Activated naive CD8-positive, alpha-beta T cell treated with anti-CD3 and anti-CD28 coated beads, Interleukin-2, amount 50 U/mL, for 24 hours (primary cell): ENCODE results near the gene ZP2.
"Not testable (repeated sequence)": the region's sequence is repeated elsewhere in the genome, so short reads cannot be mapped to it uniquely, and the experiment has no call there.

ENCODE experiments used
- ATAC-seq: fragments of 150-1000 bp; cut with Tn5 transposase; one replicate; pipeline ENCODE4 v1.10.0; 2021
- DNase-seq: peaks from one replicate; pipeline ENCODE4 v3.0.0; 2021
- H3K27ac Mint-ChIP-seq: one replicate; pipeline ENCODE4 v1.8.0; 2021; ENCODE audit warnings: mild to moderate bottlenecking, mixed read lengths
- H3K27me3 Mint-ChIP-seq: one replicate; pipeline ENCODE4 v1.8.0; 2021; ENCODE audit warnings: mixed read lengths
- H3K36me3 Mint-ChIP-seq: one replicate; pipeline ENCODE4 v1.8.0; 2021; ENCODE audit warnings: low read depth, mixed read lengths
- H3K4me1 Mint-ChIP-seq: one replicate; pipeline ENCODE4 v1.8.0; 2021; ENCODE audit warnings: mixed read lengths
- H3K4me3 Mint-ChIP-seq: one replicate; pipeline ENCODE4 v1.8.0; 2021; ENCODE audit warnings: mild to moderate bottlenecking, moderate library complexity, mixed read lengths
- H3K9me3 Mint-ChIP-seq: one replicate; pipeline ENCODE4 v1.8.0; 2021; ENCODE audit warnings: mixed read lengths

ZP2 gene

GRCh38 chr16:21197621-21198020, 13.8 kb downstream of the ZP2 start:
- DNase-seq, result no peak
- Mint-ChIP-seq H3K9me3 (no peaks in the 10 kb centered on the region), H3K27ac (no peak overlapping the region), H3K27me3 (peaks cover 31% of the 10 kb centered on the region), H3K4me3 (no peak overlapping the region), H3K4me1 (peaks cover 11% of the 10 kb centered on the region), H3K36me3 (no peaks in the 10 kb centered on the region)
- no peak for ATAC-seq

DNA sequence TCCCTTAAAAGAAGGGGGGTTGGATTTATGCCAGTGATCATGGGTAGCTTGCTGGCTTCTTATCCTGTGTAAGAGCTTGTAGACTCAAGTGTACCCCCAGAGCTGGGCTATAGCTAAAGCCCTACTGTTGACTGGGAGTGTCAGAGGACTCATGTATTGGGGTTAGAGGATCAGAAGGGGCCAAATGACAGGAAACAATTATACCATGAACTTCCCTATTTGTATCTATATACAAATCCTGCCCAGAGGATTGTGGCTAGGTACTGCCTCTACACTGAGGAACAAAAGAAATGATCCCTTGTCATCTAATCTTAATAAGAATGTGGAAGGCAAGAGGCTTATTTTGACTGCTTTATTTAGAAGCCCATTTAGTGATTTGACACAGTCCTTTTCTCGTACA, 14.3 kb downstream of the ZP2 start:
- H3K36me3 Mint-ChIP-seq, result no peaks in the 10 kb centered on the region
- no peak overlapping the region for H3K4me3 Mint-ChIP-seq
- peaks cover 27% of the 10 kb centered on the region for H3K27me3 Mint-ChIP-seq
- no peaks in the 10 kb centered on the region for H3K9me3 Mint-ChIP-seq
- peaks cover 11% of the 10 kb centered on the region for H3K4me1 Mint-ChIP-seq
- no peak for ATAC-seq
- H3K27ac Mint-ChIP-seq, result no peak overlapping the region
- DNase-seq, result no peak

GRCh38 chr16:21195330-21195729, 16.0 kb downstream of the ZP2 start:
- H3K36me3 Mint-ChIP-seq, H3K4me3 Mint-ChIP-seq, DNase-seq, H3K27ac Mint-ChIP-seq, H3K9me3 Mint-ChIP-seq, ATAC-seq: not testable (repeated sequence)
- H3K4me1 Mint-ChIP-seq, result peaks cover 11% of the 10 kb centered on the region
- peaks cover 21% of the 10 kb centered on the region for H3K27me3 Mint-ChIP-seq

- H3K27me3 Mint-ChIP-seq, result peaks cover 21% of the 10 kb centered on the region
- H3K27ac Mint-ChIP-seq, result no peak overlapping the region
- no peaks in the 10 kb centered on the region for H3K9me3 Mint-ChIP-seq
- DNase-seq (no peak), ATAC-seq (no peak)
- peaks cover 11% of the 10 kb centered on the region for H3K4me1 Mint-ChIP-seq
- H3K4me3 Mint-ChIP-seq, result no peak overlapping the region
- H3K36me3 Mint-ChIP-seq, result no peaks in the 10 kb centered on the region
Measured at GRCh38 chr16:21194771-21195301, 16.5 kb downstream of the ZP2 start.

GRCh38 chr16:21192991-21193390, 18.4 kb downstream of the ZP2 start:
- H3K4me1 Mint-ChIP-seq, result peaks cover 15% of the 10 kb centered on the region
- no peaks in the 10 kb centered on the region for H3K36me3 Mint-ChIP-seq
- no peak for DNase-seq
- no peak overlapping the region for H3K4me3 Mint-ChIP-seq
- H3K9me3 Mint-ChIP-seq, result no peaks in the 10 kb centered on the region
- peaks cover 23% of the 10 kb centered on the region for H3K27me3 Mint-ChIP-seq
- ATAC-seq, result no peak
- no peak overlapping the region for H3K27ac Mint-ChIP-seq

DNA sequence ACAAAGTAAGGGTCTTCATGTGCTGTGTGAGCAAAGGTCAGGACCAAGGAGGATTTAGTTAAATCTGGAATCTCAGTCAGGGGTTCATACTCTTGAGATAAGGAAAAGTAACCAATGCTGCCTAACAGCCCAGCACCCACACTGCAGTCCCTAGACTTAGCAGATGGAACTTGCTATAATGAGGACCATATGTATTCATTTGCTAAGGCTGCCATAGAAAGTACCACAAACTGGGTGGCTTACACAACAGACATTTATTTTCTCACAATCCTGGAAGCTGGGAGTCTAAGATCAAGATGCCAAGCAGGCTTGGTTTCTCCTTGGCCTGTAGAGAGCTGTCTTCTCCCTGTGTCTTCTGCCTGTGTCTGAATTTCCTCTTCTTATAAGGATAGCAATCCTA, 20.8 kb downstream of the ZP2 start:
- peaks cover 21% of the 10 kb centered on the region for H3K27me3 Mint-ChIP-seq
- no peak overlapping the region for H3K27ac Mint-ChIP-seq
- H3K4me1 Mint-ChIP-seq, result peaks cover 20% of the 10 kb centered on the region
- no peaks in the 10 kb centered on the region for H3K9me3 Mint-ChIP-seq
- DNase-seq (no peak), ATAC-seq (no peak)
- H3K36me3 Mint-ChIP-seq, result peaks cover 2% of the 10 kb centered on the region
- no peak overlapping the region for H3K4me3 Mint-ChIP-seq

GRCh38 chr16:21190013-21190412, 21.4 kb downstream of the ZP2 start:
- Mint-ChIP-seq H3K9me3 (peaks cover 4% of the 10 kb centered on the region), H3K4me3 (no peak overlapping the region), H3K36me3 (peaks cover 2% of the 10 kb centered on the region), H3K27me3 (peaks cover 17% of the 10 kb centered on the region), H3K4me1 (peaks cover 20% of the 10 kb centered on the region), H3K27ac (no peak overlapping the region)
- DNase-seq (no peak), ATAC-seq (no peak)

- peaks cover 11% of the 10 kb centered on the region for H3K9me3 Mint-ChIP-seq
- ATAC-seq (no peak), DNase-seq (no peak)
- H3K36me3 Mint-ChIP-seq, result peaks cover 5% of the 10 kb centered on the region
- H3K4me3 Mint-ChIP-seq, result no peak overlapping the region
- peaks cover 20% of the 10 kb centered on the region for H3K4me1 Mint-ChIP-seq
- H3K27me3 Mint-ChIP-seq, result peaks cover 10% of the 10 kb centered on the region
- no peak overlapping the region for H3K27ac Mint-ChIP-seq
Measured at GRCh38 chr16:21189311-21189710, 22.1 kb downstream of the ZP2 start.

GRCh38 chr16:21186326-21186691, 25.1 kb downstream of the ZP2 start:
- ATAC-seq (no peak), DNase-seq (no peak)
- peaks cover 5% of the 10 kb centered on the region for H3K27me3 Mint-ChIP-seq
- no peak overlapping the region for H3K27ac Mint-ChIP-seq
- H3K36me3 Mint-ChIP-seq, result peaks cover 25% of the 10 kb centered on the region
- H3K4me1 Mint-ChIP-seq, result peaks cover 23% of the 10 kb centered on the region
- peaks cover 27% of the 10 kb centered on the region for H3K9me3 Mint-ChIP-seq
- no peak overlapping the region for H3K4me3 Mint-ChIP-seq

DNA sequence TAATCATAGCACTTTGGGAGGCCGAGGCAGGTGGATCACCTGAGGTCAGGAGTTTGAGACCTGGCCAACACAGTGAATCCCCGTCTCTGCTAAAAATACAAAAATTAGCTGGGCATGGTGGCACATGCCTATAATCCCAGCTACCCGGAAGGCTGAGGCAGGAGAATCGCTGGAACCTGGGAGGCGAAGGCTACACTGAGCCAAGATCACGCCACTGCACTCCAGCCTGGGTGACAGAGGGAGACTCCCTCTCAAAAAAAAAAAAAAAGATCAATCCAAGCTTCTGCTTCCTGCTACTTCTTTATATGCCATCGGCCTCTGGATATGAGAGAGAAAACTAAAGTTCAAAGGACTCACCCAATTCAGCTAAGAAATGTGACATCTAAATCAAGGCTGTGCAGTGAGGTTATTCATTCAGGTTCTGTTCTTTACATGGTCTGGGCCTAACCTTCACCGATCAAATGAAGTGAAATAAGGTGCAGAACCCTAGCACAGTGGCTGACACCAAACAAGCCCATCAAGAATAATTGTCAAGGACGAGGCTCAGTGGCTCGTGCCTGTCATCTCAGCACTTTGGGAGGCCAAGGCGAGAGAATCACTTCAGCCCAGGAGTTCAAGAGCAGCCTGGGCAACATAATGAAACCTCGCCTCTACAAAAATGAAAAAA, 25.6 kb downstream of the ZP2 start:
- H3K4me1 Mint-ChIP-seq, result peaks cover 23% of the 10 kb centered on the region
- peaks cover 27% of the 10 kb centered on the region for H3K9me3 Mint-ChIP-seq
- peaks cover 4% of the 10 kb centered on the region for H3K27me3 Mint-ChIP-seq
- H3K36me3 Mint-ChIP-seq, result peaks cover 29% of the 10 kb centered on the region
- H3K4me3 Mint-ChIP-seq, result no peak overlapping the region
- no peak overlapping the region for H3K27ac Mint-ChIP-seq
- ATAC-seq, result no peak
- no peak for DNase-seq

- Mint-ChIP-seq H3K36me3 (peaks cover 33% of the 10 kb centered on the region), H3K9me3 (peaks cover 27% of the 10 kb centered on the region), H3K27ac (no peak overlapping the region), H3K4me3 (no peak overlapping the region), H3K4me1 (peaks cover 23% of the 10 kb centered on the region), H3K27me3 (peaks cover 4% of the 10 kb centered on the region)
- ATAC-seq, result peak; percentile 81
- DNase-seq, result peak; percentile 23
Measured at GRCh38 chr16:21184834-21185233, 26.5 kb downstream of the ZP2 start.

- Mint-ChIP-seq H3K4me3 (no peak overlapping the region), H3K27ac (no peak overlapping the region), H3K9me3 (peaks cover 27% of the 10 kb centered on the region), H3K27me3 (no peaks in the 10 kb centered on the region), H3K4me1 (peaks cover 23% of the 10 kb centered on the region), H3K36me3 (peaks cover 41% of the 10 kb centered on the region)
- ATAC-seq, result no peak
- DNase-seq, result no peak
Measured at GRCh38 chr16:21183995-21184394, 27.4 kb downstream of the ZP2 start.

DNA sequence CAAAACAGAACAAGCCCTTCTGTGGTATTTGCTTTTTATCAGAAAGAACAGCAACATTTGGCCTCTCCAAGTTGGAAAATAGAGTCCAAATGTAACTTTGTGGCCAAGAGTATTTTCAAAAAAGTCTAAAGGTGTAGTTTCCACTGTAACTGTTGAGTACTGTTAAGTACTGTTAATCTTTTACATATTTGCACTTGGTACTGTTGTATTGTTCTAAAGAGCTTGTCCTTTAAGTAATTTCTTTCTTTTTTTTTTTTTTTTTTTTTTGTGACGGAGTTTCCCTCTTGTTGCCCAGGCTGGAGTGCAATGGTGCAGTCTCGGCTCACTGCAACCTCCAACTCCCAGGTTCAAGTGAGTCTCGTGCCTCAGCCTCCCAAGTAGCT, 31.4 kb downstream of the ZP2 start:
- DNase-seq (no peak), ATAC-seq (no peak)
- H3K27ac Mint-ChIP-seq, result no peak overlapping the region
- H3K27me3 Mint-ChIP-seq, result no peaks in the 10 kb centered on the region
- peaks cover 60% of the 10 kb centered on the region for H3K36me3 Mint-ChIP-seq
- H3K4me3 Mint-ChIP-seq, result no peak overlapping the region
- H3K9me3 Mint-ChIP-seq, result peaks cover 23% of the 10 kb centered on the region
- peaks cover 10% of the 10 kb centered on the region for H3K4me1 Mint-ChIP-seq

- H3K4me1 Mint-ChIP-seq, result peaks cover 4% of the 10 kb centered on the region
- H3K36me3 Mint-ChIP-seq, result peaks cover 59% of the 10 kb centered on the region
- no peak for DNase-seq
- no peak overlapping the region for H3K4me3 Mint-ChIP-seq
- ATAC-seq, result no peak
- no peaks in the 10 kb centered on the region for H3K27me3 Mint-ChIP-seq
- H3K9me3 Mint-ChIP-seq, result peaks cover 16% of the 10 kb centered on the region
- no peak overlapping the region for H3K27ac Mint-ChIP-seq
Measured at GRCh38 chr16:21179126-21179982, 32.0 kb downstream of the ZP2 start.

- Mint-ChIP-seq H3K4me1 (no peaks in the 10 kb centered on the region), H3K36me3 (peaks cover 42% of the 10 kb centered on the region), H3K27me3 (no peaks in the 10 kb centered on the region), H3K27ac (no peak overlapping the region), H3K4me3 (no peak overlapping the region), H3K9me3 (no peaks in the 10 kb centered on the region)
- ATAC-seq (no peak), DNase-seq (no peak)
Measured at GRCh38 chr16:21175397-21175796, 36.0 kb downstream of the ZP2 start.
